ENCODE measurements around the gene PDSS2. TPM values are rescaled to one million over a fixed set of nuclear protein-coding genes. Genes with fewer than 3 reads are reported as not detected.
"Not testable (repeated sequence)": the region's sequence is repeated elsewhere in the genome, so short reads cannot be mapped to it uniquely, and the experiment has no call there.

The PDSS2 gene
- total RNA-seq, 1 donor from 2014 or later, result 18.9 TPM

DNA sequence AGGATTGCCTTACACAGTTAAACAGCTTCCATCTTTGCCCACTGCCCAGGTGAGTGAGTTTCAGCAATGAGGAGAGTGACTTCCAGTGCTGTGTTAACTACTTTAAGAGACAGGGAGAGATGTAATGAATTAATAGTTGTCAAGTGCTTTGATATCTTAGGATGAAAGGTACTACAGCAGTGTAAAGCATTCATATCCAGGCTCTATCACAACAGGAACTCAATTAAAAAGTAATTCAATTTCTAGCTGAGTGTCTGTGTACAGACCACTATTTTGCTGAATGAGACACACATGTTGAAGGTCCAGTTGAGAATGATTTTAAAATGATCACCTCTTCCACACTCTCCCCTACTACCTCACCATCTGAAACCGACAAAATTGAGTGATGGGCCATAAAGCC, 273.3 kb downstream of the PDSS2 start:
- ATAC-seq (peak; percentile 10), DNase-seq (ENCODE audit: low spot score) (no peak)

DNA sequence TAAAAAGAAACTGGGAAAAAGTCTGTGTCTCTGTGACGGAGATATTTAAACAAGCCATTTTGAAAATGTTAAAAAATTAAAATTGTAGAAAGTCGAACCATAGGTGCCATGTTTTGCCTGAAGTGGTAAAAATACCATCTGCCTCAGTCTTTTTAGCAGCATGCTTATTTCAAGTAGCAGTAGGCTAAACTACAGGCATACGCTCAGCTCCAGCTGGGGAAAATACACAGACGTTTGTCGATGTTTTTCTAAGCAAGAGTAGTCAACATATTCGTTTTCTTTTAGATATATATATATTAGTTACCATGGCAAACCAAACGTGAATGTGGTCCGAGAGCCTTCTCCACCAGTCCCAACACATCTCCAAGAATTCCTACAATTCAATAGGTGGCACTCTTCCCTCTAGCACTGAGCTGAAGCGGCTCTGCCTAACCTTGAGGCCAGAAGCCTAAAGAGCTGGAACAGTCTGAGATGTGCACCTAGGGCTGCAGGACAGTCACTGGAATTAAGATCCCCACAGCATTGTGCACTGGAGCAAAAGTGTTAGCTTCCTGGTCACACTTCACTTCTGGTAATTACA, 273.9 kb downstream of the PDSS2 start:
- peak; percentile 98 for ATAC-seq
- DNase-seq (ENCODE audit: low spot score), result peak; percentile 46

GRCh38 chr6:107184435-107184834, 274.9 kb downstream of the PDSS2 start:
- ATAC-seq (no peak), DNase-seq (ENCODE audit: low spot score) (no peak)

DNA sequence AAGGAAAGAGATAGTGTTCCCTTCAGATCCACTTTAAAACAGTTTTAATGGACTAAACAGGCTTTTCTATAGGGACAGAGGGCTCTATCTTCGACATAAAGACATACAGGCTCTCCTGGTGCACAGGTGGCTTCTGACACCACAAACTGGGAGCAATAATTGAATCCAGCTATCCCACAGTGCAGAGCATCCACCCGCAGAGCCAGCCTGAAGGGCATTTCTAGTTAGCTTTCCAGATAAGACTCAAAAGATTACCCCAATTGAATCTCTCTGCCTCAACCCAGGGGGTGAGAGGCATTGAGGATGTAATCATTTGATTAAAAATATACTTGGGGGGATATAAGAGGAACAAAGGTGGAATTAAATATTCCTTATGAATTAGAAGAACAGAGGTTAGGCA, 279.3 kb downstream of the PDSS2 start:
- no peak for ATAC-seq
- DNase-seq (ENCODE audit: low spot score), result no peak

GRCh38 chr6:107179004-107179403, 280.4 kb downstream of the PDSS2 start:
- ATAC-seq (peak; percentile 62), DNase-seq (ENCODE audit: low spot score) (no peak)

DNA sequence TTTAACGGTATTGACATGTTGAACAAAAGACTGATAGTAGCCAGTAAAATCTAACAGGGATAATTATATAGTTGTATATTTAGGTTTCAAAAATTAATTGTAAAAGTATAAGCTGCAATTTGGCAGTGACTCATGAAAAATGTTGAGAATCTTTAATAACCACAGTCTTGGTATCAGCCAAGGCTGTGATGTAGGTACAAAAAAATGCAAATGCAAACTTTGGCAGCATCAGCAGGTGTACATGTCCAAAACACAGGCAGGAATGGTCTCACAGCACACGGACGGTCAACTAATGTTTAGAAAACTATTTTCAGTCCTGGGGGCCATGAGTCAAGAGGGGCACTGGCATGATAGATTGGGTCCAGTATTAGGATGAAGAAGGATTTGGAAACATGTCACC, 285.6 kb downstream of the PDSS2 start:
- DNase-seq (ENCODE audit: low spot score) (no peak), ATAC-seq (no peak)

DNA sequence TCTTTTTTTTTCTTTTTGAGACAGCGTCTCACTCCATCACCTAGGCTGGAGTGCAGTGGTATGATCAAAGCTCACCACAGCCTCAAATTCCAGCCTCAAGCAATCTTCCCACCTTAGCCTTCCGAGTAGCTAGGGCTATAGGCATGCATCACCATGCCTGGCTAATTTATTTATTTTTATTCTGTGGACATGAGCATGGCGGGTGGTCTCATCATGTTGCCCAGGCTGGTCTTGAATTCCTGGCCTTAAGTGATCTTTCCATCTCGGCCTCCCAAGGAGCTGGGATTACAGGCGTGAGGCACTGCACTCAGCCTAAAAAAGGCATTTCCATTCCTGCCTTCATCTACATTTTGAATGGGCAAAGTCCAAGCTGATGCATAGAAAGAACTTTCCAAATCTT, 287.9 kb downstream of the PDSS2 start:
- no peak for DNase-seq (ENCODE audit: low spot score)
- no peak for ATAC-seq

GRCh38 chr6:107164299-107164698, 295.1 kb downstream of the PDSS2 start:
- not testable (repeated sequence) for DNase-seq (ENCODE audit: low spot score); ATAC-seq

GRCh38 chr6:107161521-107161920, 297.8 kb downstream of the PDSS2 start:
- DNase-seq (ENCODE audit: low spot score), result no peak
- no peak for ATAC-seq

GRCh38 chr6:107156617-107157016, 302.7 kb downstream of the PDSS2 start:
- ATAC-seq, result no peak
- DNase-seq (ENCODE audit: low spot score), result no peak

DNA sequence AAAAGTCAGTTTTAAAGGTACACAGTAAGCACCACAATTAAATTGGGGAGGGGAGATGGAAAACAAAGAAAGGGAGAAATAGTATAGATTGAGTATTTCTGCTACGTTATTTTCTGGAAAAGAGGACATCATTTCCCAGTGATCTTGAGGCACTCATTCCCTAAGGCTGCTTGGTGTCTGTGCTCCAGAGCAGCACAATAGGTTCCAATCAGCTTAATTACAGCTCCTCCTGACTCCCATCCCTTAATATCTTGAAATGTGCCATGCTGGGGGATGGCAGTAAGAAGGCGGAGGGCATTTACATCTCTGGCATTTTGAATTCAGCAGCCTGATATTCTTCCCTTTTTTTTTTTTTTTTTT, 304.6 kb downstream of the PDSS2 start:
- ATAC-seq (no peak), DNase-seq (ENCODE audit: low spot score) (no peak)

- peak; percentile 25 for ATAC-seq
These were observed 305.1 kb downstream of the PDSS2 start for GRCh38 chr6:107154131-107154800.

DNA sequence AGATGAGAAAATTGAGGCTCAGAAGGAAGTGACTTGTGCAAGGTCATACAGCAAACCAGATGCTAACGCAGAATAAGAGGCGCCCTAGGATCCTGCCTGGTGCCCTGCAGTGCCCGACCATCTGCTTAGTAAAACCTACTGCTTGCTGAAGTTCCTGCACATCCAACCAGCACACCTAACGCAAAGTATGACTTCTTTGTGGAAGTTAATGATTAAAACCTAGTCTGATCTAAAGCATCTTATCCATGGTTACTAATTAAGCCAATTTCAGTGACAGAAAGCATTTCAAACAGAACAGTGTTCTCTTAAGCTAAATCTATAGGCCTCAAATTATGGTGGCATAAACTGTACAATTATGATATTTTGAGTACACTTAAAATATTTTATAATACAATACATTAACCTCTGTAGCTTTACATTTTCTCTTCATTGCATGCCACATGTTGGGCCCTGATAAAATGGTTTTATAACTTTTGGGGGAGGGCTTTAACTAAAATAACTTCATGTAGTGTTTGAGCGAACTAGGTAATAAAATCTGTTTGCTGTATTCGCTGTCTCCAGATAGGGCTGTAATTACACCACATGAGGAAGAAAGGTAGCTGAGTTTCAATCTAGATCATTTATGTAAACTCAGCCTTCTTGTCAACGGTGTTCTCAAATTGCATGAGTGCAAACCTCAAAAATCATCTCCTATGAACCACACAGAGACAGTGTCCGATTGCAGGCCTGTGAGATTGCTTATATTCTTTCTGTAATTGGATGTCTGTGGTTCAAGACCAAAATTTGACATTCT, 306.5 kb downstream of the PDSS2 start:
- peak; percentile 90 for ATAC-seq
- no peak for DNase-seq (ENCODE audit: low spot score)

More at GRCh38 chr6:107154131-107154800, 305.1 kb downstream of the PDSS2 start:
- DNase-seq (ENCODE audit: low spot score), result no peak

DNA sequence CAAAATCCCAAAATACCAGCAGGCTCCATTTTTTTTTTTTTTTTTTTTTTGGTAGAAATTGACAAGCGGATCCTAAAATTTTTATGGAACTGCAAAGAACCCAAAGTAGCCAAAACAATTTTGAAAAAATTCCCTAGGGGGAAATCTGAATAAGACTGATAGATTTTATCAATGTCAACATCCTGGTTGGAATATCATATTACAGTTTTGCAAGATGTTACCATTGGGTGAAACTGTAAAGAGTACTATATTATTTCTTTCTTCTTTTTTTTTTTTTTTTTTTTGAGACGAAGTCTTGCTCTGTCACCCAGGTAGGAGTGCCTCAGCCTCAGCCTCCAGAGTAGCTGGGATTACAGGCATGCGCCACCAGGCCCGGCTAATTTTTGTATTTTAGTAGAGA, 314.7 kb downstream of the PDSS2 start:
- no peak for ATAC-seq
- no peak for DNase-seq (ENCODE audit: low spot score)

DNA sequence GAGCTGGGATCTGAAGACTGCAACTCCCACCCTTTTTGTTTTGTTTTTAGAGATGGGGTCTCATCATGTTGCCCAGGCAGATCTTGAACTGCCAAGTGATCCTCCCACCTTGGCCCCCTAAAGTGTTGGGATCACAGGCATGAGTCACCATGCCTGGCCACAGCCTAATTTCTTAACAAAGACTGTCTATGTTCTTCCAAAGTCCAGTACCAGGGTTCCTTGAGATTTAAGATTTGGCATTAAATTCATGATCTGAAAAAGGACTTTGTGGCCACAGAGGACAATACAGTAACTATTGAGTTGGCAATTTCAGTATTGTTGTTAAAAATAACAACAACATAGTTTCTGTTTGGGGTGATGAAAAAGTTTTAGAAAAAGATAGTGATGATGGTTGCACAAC, 315.4 kb downstream of the PDSS2 start:
- DNase-seq (ENCODE audit: low spot score), result no peak

DNA sequence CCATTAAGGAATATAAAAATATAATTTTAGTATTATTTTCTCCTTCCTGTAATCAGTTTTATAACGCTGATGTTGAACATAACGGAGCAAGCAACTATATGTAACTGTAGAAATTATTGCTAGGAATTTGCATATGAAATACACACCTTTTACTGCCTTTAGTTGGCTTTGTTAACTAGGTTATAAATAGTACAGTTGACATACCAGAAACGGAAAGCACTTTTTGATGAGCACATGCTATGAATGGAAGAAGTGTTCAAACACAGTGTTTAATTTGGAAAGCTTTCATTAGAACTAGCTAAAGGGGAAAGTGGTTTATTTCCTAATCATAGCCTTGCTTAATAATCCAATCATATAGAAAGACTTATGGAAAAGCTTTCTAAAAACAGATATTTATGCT, 318.8 kb downstream of the PDSS2 start:
- DNase-seq (ENCODE audit: low spot score) (no peak), ATAC-seq (no peak)

More for the DNA sequence above, 315.4 kb downstream of the PDSS2 start:
- ATAC-seq, result no peak

DNA sequence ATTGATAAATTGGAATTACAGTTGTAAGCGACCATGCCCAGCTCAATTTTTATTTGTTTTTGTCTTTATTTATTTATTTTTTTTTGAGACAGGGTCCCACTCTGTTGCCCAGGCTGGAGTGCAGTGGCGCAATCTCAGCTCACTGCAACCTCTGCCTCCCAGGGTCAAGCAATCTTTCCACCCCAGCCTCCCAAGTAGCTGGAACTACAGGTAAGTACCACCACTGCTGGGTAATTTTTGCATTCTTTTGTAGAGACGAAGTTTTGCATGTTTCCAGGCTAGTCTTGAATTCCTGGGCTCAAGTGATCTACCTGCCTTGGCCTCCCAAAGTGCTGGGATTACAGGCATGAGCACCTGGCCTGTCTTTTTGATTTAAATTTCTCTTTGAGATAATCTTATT, 323.0 kb downstream of the PDSS2 start:
- not testable (repeated sequence) for DNase-seq (ENCODE audit: low spot score); ATAC-seq

GRCh38 chr6:107135048-107135680, 324.2 kb downstream of the PDSS2 start:
- DNase-seq (ENCODE audit: low spot score); ATAC-seq: not testable (repeated sequence)

DNA sequence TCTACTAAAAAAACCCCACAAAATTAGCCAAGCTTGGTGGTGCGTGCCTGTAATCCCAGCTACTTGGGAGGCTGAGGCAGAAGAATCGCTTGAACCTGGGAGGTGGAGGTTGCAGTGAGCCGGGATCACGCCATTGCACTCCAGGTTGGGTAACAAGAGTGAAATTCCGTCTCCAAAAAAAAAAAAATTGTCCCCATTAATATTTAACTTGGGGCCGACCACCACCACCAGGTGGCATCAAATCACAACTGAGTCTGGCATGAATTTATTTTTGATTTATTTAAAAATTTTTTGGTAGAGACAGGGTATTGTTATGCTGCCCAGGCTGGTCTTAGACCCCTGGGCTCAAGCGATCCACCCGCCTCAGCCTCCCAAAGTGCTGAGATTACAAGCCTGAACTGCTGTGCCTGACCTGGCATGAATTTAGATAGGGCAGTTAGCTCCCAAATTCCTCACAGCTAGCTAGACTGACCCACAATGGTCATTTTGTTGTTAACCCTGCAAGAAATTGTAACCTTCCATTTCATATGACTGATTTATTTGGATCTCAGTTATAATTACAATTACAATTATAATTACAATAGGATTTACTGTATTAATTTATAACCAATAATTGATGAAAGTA, 326.9 kb downstream of the PDSS2 start:
- no peak for DNase-seq (ENCODE audit: low spot score)
- ATAC-seq, result peak; percentile 52

GRCh38 chr6:107129370-107129925, 329.9 kb downstream of the PDSS2 start:
- ATAC-seq, result no peak
- DNase-seq (ENCODE audit: low spot score), result no peak

- ATAC-seq, result no peak
These were observed 330.8 kb downstream of the PDSS2 start for GRCh38 chr6:107128577-107128976.

More at GRCh38 chr6:107128577-107128976, 330.8 kb downstream of the PDSS2 start:
- no peak for DNase-seq (ENCODE audit: low spot score)

Data from left lobe of liver (tissue), 2 donors.